ENCODE measurements around the gene OSTN. TPM values are rescaled to one million over a fixed set of nuclear protein-coding genes. Genes with fewer than 3 reads are reported as not detected.

OSTN gene
- total and polyA plus RNA-seq, 12 donors: 0.07 to 0.72 (median 0.31) TPM; not detected in 4

DNA sequence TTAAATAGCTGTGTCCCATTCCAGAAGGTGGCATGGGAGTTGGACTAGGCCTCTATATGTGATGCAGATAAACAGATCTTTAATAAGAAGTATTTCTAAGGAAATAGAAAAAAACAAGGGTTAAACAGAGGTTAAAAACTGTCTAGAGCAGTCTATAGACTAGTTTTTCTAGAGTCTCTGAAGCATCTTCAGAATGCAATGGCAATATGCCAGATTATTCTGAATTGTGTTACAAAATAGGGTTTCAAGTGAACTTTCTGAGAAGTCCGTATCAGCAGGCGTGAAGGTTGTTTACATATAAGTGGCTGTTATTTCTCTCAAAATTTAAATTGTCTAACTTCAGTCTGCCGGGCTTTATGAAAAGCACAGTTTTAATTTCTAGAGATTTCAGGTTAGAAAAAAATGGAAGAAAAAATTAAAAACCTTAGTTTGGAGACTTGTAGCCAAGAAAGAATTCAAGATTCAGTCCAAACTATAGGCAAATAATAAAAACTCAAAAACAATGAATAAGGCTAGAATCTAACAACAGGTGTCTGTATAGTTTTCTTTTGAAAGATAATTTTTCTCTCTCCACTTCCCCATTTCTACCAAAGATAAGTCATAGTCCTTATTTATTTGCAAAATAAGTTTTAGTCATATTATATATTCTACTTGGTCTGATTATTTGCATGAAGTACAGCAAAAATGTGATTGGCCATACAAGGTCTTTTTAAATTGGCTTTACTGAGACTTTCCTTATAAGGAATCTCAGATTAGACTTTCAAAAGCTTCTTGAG is 55.2 kb downstream of the OSTN start:
- DNase-seq: no peak
- no peaks in the 10 kb centered on the region for H3K27me3 ChIP-seq
- no peak overlapping the region for H3K27ac ChIP-seq
- H3K4me1 ChIP-seq: peaks cover 0 to 11% (median 0%) of the 10 kb centered on the region in 9 donors
- H3K9me3 ChIP-seq: no peaks in the 10 kb centered on the region
- H3K4me3 ChIP-seq: no peak overlapping the region
- H3K36me3 ChIP-seq: no peaks in the 10 kb centered on the region
- no peak for ATAC-seq
- intact Hi-C loops (cut with DNase I): loop anchor here in 1 of 10 donors (10.0 kb wide), 1 partner anchor 131 kb away; no protein-coding TSS in a partner anchor
- TF ChIP-seq, protein P1, sequence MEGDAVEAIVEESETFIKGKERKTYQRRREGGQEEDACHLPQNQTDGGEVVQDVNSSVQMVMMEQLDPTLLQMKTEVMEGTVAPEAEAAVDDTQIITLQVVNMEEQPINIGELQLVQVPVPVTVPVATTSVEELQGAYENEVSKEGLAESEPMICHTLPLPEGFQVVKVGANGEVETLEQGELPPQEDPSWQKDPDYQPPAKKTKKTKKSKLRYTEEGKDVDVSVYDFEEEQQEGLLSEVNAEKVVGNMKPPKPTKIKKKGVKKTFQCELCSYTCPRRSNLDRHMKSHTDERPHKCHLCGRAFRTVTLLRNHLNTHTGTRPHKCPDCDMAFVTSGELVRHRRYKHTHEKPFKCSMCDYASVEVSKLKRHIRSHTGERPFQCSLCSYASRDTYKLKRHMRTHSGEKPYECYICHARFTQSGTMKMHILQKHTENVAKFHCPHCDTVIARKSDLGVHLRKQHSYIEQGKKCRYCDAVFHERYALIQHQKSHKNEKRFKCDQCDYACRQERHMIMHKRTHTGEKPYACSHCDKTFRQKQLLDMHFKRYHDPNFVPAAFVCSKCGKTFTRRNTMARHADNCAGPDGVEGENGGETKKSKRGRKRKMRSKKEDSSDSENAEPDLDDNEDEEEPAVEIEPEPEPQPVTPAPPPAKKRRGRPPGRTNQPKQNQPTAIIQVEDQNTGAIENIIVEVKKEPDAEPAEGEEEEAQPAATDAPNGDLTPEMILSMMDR (IDR thresholded peaks at IDR 0.05): no peak
- 84 to 86% methylated on average over 3 of the region's 3 CpGs for WGBS, 2 donors

DNA sequence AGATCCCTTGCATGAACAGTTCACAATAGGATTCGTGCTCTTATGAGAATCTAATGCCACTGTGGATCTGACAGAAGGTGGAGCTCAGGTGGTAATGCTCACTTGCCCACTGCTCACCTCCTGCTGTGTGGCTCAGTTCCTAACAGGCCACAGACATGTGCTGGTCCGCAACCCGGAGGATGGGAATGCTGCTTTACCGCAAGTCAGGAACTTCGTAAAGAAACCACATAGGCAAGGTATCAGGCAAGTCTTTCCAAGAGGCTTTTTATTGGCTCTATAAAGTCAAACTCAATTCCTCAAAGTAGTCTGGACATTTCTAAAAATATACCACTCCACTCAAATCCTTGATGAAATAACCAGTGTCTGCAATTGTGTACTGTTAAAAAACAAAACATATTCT is 56.1 kb downstream of the OSTN start:
- WGBS, 2 donors: 91 to 97% methylated on average over 5 of the region's 5 CpGs
- no peak overlapping the region for H3K4me3 ChIP-seq
- H3K9me3 ChIP-seq: no peaks in the 10 kb centered on the region
- DNase-seq (no peak), ATAC-seq (no peak)
- intact Hi-C loops (cut with DNase I): loop anchor here in 2 of 10 donors (5.0 to 10.0 kb wide), 2 partner anchors 127 to 130 kb away; no protein-coding TSS in a partner anchor
- H3K36me3 ChIP-seq: no peaks in the 10 kb centered on the region
- H3K27ac ChIP-seq: no peak overlapping the region
- H3K27me3 ChIP-seq: no peaks in the 10 kb centered on the region
- TF ChIP-seq, protein P1 (IDR thresholded peaks at IDR 0.05): no peak
- peaks cover 0 to 11% (median 0%) of the 10 kb centered on the region in 9 donors for H3K4me1 ChIP-seq

DNA sequence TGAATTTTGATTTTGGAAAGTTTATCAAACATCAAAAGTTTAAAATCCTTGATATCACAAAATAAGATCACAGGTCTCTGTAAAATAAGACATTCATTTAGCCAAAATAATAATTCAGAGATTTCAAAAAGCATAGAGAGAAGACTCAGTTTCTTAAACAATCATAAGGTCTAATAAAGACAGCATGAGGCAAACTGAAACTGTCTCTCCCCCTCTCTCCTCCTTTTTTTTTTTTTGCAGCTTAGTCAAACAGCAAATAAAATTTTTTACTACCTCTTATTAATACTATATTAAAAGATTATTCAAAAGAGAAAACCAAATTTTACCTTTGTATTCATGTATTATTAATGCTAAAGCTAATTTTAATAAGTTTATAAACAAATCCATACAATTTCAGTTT is 57.4 kb downstream of the OSTN start:
- Histone ChIP-seq H3K27ac (no peak overlapping the region), H3K4me3 (no peak overlapping the region), H3K36me3 (no peaks in the 10 kb centered on the region), H3K27me3 (no peaks in the 10 kb centered on the region), H3K4me1 (peaks cover 0 to 11% (median 0%) of the 10 kb centered on the region in 9 donors), H3K9me3 (no peaks in the 10 kb centered on the region)
- DNase-seq (no peak), ATAC-seq (no peak)
- TF ChIP-seq, protein P1 (IDR thresholded peaks at IDR 0.05): no peak
- intact Hi-C loops (cut with DNase I): loop anchor here in 2 of 10 donors (5.0 to 10.0 kb wide), 2 partner anchors 126 to 128 kb away; no protein-coding TSS in a partner anchor

DNA sequence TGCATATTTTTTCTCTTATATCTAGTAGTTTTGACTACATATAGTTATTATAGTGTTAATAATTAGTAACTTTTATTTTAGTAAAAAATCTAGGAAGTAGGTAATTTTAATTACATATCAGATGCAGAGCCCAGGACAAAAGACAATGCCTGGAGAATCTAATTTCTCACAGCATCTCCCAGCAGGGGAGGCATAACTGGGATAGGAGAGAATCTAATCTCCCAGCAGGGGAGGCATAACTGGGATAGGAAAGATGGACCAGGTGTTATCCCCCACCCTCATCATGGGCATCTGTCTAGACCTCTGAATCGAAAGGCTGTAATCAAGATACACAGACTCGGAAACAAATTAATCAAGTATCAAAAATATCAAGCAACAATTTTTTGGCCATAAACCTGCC is 58.2 kb downstream of the OSTN start:
- H3K9me3 ChIP-seq: no peaks in the 10 kb centered on the region
- 97 to 99% methylated on average over 2 of the region's 2 CpGs for WGBS, 2 donors
- ATAC-seq: no peak
- DNase-seq: no peak
- no peak overlapping the region for H3K4me3 ChIP-seq
- no peak overlapping the region for H3K27ac ChIP-seq
- no peaks in the 10 kb centered on the region for H3K36me3 ChIP-seq
- H3K4me1 ChIP-seq: peaks cover 0 to 12% (median 0%) of the 10 kb centered on the region in 9 donors
- H3K27me3 ChIP-seq: no peaks in the 10 kb centered on the region
- TF ChIP-seq, protein P1 (IDR thresholded peaks at IDR 0.05): no peak
- intact Hi-C loops (cut with DNase I): loop anchor here in 2 of 10 donors (5.0 to 10.0 kb wide), 2 partner anchors 125 to 128 kb away; no protein-coding TSS in a partner anchor
